Measurements from ENCODE around the gene C1orf35.
A peak's percentile ranks its signal among the peaks of the same experiment; 100 is the strongest.
"Not testable (repeated sequence)": the region's sequence is repeated elsewhere in the genome, so short reads cannot be mapped to it uniquely, and the experiment has no call there.

The C1orf35 gene

DNA sequence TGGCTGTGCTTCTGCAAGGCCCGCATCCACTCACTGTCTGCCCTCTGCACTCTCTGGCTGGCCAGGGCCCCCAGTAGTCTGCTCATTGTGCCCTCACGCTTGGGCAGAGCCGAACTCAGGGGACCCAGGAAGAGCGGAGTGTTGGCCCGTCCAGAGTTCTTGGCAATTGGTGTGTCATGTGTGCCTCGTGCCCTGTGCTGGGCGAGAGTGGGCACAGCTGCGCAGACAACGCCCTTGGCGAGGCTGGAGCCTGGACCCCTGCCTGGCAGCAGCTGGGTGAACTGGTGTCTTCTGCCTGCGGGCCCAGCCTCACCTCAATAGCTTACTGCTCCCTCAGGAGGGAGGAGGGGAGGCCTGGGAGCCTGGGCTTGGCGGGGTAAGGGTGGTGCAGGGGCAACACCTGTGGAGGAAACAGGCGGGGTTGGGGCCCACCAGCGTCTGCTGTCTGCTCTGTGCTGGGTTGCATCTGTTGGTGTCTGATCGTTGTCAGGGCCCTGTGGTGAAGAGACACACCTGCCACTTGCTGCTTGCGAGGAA is 39.1 kb upstream of the C1orf35 start:
- DNase-seq: no peak

DNA sequence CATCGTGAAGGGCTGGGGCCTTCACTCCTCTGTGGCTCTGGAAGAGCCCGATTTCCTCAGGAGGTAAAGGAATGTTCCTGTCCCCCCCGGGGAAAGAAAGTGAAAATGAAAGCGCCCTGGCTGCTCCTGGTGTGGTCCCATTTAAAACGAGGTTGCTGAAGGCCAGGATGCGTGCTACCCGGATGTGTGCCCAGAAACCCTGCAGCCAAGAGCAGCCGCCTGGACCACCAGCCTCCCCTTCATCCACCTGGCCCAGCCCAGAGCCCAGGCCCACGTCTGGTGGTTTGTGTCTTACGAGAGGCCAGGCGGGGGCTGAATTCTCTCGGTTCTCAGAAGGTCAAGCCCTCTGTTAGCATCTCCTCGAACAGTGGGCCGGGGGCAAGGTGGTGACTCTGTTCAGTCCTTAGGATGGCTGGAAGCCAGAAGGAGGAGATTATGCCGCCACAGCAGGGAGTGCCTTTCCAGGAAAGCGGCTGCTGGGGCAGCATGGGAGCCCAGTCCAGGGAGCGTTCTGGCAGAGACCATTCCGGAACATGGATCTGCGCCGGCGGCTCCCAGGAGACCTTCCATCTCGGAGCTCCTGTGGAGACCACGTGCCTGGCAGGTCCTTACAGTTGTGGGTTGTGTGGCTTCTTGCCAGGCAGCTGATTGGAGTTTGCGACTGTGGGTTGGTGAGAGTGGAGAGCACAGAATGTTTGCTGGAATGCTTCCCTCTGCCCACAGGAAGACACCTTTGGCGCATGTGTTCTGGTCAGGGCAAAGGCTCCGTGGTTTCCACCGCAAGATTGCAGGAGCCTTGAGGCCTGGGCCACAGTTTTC is 38.3 kb upstream of the C1orf35 start:
- DNase-seq: peak; percentile 41

DNA sequence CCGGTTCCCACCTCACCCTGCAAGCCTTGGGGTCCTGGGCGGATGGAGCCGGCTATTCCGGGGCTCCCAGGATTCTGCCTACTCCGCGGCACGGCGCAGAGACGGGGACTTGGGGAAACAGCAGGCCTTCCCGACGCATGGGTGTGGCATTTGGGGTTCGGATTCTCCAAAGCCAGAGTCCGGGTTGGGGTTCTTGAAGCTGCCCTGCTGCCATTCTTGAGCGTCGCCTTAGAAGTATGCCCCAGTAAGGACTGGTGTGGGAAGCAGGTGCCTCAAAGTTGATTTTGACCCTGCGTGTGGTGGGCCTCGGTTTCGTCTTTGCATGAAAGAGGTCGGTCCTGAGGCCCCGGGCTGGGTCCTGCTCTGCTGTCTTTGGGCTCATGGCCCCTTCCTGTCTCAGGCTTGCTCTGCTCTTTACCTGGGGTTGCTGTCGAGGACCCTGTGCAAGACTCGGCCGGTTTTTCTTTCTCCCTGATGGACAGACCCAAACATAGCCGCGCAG is 37.6 kb upstream of the C1orf35 start:
- no peak for DNase-seq

DNA sequence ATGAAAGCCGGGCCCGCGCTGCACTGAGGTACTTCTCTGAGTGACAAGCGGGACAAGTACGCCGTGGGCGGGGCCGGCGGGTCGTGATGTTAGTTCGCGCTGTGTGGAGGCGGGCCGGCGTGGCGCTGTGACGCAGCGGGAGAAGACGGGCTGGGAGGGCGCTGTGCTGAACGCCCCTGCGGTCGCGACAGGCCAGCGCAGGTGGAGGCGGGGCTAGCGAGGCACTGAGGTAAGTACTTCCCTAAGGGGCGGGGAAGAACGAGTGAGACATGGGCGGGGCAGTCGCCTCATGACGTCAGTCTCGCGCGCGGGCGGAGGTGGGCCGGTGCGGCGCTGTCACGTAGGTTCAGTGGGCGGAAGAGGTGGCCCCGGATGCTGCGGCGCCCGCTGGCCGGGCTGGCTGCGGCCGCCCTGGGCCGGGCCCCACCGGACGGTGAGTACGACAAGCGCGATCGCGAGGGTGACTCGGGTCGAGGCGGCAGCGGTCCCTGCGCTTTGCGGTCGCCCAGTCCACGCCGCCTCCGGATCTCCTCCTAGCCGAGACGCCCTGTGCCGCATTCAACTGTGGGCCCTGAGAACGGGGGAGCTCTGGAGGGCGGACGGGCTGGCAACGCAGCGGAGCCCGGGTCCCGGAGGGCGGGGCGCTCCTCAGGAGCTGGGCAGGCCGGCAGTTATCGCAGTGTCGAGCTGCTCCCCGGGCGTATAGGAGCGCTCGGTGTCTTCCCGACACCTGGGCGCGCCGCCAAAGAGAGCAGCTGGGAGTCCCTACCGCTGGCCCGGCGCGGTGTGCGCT is 37.0 kb upstream of the C1orf35 start, which contains the start of gene GUK1:
GUK1 (plus strand) TSS at position 349 of the 793 bp plus-strand sequence; CDS start at position 373, 24 bp downstream.
- peak; percentile 100 for DNase-seq

DNA sequence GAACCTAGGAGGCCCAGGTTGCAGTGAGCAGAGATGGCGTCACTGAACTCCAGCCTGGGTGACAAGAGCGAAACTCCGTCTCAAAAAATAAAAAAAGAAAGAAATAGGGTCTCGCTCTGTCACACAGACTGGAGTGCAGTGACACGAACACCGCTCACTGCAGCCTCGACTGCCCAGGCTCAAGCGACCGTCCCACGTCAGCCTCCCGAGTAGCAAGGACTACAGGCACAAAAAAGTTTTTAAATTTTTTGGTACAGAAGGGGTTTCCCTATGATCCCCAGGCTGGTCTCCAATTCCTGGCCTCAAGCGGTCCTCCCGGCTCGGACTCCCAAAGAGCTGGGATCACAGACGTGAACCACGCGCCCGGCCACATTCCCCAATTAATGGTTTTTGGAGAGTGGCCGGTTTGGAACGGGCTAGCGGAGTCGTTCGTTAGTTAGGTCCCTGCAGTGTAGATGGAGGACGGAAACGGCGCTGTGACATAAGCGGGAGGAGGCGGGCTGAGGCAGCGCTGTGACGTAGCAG is 36.3 kb upstream of the C1orf35 start:
- no peak for DNase-seq

DNA sequence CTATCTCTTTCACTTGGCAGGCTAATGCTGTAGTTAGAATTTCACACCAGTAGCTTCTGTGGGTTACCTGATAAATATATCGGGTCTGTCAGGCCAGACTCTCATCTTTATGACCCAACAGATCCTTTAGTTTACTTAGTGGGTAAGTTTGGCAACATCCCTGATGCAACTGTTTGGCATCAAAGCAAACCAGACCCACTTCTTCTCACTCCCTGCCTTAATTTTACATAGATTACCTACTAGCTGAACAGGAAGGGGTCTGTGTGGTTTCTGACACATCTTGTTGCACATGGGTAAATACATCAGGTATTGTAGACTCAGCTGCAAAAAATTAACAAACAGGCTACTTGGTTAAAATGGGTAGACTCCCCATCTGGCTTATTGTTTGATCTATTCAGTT is 33.8 kb upstream of the C1orf35 start:
- no peak for DNase-seq

DNA sequence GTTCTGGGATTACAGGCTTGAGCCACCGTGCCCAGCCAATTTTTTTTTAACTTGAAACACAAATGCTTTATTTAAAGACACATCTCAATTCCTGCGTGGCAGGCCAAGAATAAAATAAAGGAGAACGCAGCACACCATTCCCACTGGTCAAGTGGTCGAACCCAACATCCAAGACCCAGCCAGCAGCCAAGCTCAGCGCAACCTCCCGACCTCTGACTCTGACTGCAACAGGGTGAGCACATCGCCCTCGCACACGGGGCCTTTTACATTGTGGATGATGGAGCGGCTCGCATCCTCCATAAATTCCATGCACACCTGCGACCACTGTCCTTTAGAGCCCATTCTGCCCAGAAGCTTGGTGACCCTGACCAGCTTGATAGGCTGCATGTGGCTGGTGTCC is 31.5 kb upstream of the C1orf35 start:
- DNase-seq: no peak

DNA sequence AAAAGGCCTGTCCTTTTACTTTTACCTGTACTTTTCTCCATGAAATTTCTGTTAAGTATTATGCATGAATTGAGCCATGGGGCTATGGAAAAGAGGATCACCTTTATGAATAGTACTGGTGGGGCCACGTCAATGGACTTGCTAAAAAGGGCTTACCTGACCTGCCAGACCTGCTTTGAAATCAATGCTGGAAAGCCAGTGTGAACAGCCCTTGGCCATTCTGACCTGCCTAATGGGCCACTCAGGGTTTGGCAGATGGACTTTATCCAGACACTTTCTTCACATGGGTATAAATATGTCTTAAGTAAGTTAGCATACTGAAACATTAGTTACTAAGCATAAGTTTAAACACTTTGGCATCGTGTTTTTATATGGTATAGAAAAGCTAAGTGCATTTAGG is 28.6 kb upstream of the C1orf35 start:
- no peak for DNase-seq

DNA sequence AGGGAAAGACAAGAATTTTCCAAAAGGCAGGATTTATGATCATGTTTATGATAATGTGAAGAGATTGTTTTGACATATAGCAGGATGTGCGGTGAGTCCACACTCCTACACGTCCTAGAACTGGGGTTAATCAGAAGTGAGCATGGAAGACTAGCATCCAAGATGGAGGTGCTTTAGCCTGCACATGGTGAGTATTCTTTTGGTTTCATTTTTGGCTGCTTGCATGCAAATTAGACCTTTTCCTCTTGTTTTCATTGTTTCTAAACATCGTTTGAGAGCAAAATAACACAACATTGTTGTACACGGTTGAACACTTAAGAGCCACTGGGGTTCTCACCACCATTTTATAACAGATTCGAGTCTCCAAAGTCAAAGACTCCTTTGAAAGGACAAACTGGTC is 22.1 kb upstream of the C1orf35 start:
- no peak for DNase-seq

DNA sequence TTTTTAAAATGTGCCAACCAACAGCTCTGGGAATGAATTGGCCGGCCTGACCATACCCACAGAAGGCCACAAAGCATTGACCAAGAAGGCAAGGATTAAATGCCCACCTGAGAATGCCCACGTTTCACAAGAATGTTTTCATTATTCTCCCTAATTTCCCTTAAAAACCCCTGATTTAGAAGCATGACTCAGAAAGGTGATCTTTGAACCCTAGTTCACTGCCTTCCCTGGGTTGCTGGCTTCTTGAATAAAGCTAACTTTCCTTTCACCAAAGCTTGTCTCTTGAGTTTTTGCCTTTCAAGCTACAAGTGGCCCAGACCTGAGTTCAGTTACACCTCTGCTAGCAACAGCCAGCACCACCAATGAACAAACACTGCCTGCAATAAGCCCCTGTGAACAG is 20.4 kb upstream of the C1orf35 start:
- DNase-seq: no peak

DNA sequence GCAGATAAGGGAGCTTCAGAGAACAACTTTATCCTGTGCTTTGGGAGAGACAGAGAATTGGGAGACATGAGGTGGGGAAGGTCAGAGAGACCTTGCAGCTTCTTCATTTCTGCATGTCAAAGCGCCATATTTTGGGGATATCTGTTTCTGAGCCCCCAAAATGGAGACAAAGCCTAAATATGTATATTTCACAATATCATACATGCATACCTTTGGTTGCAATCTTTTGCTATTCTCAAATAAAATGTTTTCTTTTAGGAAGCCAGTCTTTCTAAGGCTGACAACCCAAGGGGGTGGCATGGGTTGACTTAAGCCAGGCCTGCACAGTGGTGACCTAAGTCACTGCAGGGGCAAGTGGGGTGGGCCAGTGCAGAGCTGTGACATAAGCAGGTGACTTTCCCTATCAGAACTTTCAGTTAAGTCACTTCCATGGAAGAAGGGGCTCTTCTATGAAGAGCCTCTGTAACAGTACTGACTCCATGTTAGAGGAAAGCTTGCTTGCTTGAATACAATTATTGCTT is 19.9 kb upstream of the C1orf35 start:
- no peak for DNase-seq

DNA sequence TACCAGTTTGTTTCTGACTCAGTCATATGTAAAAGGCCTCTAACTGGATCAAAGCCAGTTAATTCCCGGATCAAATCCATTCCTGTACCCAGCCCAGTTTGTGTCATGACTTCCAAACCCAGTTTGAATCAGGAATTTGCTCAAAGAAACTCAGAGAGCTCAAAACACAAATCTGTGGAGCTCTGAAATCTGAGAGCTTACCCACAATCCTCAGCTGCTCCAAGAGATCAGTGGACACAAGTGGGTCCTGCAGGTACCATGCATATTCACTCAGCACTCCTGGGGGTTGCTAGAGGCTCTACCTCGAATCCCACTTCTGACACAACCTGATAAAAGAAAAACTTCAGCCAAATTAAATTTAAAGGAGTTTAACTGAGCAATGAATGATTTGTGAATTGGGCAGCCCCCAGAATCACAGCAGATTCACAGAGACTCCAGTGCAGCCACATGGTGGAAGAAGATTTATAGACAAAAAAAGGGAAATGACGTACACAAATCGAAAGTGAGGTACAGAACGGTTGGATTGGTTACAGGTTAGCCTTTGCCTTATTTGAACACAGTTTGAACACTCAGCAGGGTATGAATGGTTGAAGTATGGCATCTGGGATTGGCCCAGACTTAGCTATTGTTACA is 17.8 kb upstream of the C1orf35 start:
- DNase-seq: no peak

DNA sequence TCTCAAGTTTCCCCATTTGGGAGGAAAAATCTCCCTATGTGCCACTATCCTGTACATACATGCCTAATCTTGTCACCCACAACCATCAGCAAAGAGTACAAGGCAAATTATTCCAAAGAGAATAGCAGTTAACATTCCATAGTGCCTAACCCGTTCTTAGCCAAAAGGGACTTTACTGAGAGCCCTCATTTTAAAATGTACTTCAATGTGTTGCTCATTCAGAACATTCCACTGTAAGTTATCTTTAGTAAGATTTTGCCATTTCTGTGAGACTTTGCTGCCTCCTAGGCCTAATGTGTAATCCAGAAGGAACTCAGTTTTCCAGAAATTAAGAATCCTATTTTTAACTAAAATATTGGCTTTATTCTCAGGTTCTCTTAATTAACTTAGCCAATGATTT is 17.2 kb upstream of the C1orf35 start:
- no peak for DNase-seq

DNA sequence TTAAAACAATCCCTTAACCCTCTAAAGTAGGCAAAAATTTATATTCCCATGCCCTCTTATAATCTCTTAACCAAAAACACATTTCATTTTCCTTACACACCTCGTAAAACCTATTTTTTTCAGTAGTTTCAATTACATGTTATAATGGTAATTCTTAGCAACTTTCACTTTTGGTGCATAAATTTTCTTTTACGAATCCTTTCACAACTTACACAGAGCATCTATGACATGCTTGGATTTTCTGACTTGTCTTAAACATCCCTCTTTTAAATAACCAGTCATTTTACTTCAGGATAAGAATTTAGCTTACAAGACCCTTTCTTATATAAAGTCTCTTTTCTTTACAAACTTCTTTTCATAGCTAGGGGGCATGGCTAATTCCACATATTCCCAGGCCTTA is 14.9 kb upstream of the C1orf35 start:
- DNase-seq: no peak

DNA sequence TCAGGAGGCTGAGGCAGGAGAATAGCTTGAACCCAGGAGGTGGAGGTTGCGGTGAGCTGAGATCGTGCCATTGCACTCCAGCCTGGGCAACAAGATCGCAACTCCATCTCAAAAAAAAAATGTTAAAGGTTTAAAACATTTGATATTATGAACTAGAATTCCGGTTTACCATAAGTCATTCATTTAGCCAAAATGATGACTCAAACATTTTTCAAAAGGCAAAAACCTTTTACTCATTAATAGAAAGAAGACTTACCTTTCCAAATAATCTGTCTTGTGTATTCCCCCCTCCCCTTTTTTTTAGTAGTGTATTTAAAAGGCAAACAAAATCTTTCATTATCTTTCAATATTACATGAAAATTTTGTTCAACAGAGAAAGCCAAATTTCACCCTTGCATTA is 14.2 kb upstream of the C1orf35 start:
- DNase-seq: no peak

DNA sequence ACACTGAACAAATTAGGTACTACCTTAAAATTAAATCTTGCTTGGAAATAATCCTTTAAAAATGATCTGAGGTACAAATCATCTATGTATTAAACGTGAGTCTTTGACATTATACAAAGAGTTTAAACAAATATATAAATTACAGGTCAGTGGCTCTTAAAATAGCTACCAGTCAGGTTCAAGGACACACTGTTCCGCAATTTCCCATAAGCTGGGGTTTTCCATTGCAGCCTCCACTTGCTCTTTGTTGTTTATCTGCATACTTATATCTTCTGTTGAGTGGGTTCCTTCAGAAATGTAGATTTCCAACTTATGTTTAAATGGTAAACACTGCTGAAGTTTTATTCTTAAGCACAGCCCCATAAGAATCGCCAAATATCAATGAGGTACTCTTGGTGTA is 11.7 kb upstream of the C1orf35 start:
- DNase-seq: no peak

DNA sequence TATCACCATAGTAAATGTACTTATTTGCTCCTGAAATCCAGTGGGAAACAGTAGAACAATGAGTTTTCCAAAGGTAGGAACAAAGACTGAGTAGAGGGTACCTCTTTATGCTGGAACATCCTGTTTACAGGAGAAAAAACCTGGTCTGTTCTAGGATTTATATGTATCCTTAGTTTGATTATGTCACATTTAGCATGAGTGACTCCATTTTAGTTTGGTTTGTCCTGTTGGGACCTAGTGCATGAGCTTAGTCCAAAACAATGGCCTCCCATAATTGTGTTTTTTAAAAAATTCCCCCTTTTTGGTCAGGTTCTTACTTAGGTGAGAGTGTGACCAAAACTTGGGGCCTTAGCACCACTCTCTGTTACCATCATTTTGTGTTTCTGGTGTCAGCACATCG is 9.5 kb upstream of the C1orf35 start:
- DNase-seq: no peak

DNA sequence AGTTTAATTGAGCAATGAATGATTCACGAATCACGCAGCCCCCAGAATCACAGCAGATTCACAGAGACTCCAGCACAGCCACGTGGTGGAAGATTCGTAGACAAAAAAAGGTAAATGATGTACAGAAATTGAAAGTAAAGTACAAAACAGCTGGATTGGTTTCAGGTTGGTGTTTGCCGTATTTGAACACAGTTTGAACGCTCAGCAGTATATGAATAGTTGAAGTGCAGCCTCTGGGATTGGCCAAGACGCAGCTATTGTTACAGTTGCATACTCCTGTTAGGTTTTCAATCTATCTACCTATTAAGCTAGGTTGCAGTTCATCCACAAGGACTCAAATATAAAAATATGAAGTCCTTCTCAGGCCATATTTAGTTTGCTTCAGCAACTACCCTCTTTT is 9.0 kb upstream of the C1orf35 start:
- no peak for DNase-seq

DNA sequence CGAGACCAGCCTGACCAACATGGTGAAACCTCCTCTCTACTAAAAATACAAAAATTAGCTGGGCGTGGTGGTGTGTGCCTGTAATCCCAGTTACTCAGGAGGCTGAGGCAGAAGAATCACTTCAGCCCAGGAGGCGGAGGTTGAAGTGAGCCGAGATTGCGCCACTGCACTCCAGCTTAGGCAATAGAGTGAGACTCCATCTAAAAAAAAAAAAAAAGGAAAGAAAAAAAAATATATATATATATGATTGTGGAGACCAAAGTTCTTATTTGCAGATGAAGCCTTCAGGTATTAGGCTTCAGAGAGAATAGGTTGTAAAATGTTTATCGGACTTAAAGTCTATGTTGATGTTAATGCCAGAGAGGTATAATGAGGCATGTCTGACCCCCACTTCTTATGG is 8.2 kb upstream of the C1orf35 start:
- not testable (repeated sequence) for DNase-seq

DNA sequence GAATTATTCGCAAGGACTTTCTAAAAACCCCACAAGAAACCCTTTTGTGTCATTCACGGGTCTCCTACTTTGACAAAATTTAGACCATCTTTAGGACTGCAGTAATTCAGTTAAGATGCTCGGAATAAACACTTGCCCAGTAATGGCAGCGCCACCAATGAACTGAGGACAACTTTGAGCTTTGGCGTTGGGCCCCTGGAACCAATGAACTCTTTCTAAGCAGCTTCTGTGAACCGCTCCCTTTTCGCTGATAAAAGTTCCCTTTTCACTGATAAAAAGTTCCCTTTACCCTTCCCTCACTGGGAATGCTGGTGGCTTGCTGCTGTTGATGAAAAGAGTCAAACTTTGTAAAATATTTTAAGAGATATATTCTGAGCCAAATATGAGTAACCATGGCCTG is 7.4 kb upstream of the C1orf35 start:
- DNase-seq: no peak

DNA sequence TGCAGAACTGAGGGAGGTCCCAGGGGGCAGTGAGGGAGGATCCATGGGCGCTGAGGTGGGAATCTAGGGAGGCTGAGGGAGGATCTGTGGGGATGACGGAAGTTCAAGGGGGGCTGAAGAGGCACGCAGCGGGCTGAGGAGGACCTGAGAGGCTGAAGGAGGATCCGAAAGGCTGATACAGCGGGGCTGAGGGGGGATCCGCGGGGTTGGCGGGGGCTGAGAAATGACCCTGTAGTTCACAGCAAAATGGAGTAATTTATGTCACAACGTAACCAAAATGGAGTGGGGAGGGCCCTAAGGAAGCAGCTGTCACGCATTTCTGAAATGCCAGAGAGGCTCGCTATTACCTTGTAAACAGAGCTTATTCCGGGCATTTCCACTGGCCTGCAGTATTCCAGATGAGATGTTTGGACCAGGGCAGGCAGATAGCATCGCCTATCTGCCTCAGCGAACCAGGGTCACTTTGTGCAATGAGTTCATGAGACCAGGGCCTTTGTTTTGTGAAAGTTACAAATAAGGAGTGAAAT is 6.9 kb upstream of the C1orf35 start:
- no peak for DNase-seq
